Measurements from ENCODE around the gene ATXN2.
"Not testable (repeated sequence)": the region's sequence is repeated elsewhere in the genome, so short reads cannot be mapped to it uniquely, and the experiment has no call there.

The ATXN2 gene

DNA sequence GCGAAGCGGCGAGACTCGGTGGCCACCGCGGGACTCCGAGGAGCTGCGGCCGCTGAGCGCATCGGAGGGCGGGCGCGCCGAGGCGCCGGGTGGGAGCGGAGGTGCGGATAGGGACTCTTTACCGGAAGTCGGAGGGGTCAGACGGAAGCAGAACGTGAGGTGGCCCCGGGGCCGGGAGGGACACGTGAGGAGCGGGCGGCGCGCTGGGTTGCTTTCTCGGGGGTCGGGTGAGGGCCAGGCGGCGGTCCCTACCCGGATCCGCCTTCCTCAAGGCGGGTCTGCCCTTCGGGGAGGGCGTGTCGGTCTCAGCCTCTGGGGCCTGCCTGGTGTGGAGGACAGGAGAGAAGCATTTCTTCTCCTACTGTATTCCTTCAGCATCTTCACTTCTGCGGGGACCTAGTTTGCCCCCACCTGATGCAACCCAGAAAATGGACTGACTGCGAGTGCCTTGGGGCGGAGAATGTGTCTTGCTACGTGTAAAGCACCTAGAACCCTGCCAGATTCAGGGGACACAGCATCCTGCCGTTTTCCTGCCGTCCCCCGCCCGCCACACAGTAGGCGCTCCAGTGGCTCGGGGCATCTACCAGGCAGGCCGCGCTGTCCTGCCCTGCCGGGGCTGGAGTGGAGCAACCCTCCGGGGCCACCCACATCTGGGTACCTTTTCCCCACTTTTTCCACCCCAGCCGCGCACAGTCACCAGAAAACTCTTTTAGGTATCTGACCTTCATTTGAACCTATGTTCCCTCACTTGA is 514 bp upstream of the ATXN2 start:
- peak; percentile 88 for DNase-seq

DNA sequence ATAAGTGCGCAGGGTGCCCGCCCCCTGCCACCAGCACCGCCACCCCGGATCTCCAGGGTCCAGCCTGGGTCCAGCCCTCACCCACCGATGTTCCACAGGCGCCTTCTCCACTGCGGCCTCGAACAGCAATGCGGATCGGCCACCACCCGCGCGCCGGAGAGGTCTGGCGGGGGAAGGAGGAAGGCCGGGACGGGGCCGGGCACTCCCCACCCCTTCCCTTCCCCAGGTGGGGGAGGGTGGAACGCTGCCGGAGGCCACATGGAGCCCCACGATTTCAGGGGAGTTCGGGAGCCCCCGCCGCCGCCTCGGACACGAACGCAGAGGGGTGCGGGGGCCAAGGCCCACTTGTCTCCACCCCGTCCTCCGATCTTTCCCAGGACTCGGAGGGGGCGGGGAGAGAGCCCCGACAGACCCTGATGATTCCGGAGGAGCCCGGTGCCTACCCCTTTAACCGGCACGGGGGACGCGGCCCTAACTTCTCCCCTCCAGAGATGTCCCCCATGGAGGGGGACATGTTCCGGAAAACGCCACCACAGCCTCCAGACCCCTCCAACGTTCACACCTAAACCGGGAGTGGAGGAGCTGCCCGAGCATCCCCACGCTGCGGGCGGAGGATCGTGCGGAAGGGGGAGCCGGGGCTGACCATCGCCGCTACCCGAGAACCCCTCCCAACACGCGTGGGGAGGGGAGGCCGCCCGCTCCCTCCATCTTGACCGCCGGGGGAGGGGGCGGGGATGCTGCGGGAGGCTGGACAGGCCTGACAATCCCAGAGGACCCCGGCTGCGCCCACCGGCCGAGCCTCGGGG is 1.1 kb downstream of the ATXN2 start:
- peak; percentile 19 for DNase-seq

DNA sequence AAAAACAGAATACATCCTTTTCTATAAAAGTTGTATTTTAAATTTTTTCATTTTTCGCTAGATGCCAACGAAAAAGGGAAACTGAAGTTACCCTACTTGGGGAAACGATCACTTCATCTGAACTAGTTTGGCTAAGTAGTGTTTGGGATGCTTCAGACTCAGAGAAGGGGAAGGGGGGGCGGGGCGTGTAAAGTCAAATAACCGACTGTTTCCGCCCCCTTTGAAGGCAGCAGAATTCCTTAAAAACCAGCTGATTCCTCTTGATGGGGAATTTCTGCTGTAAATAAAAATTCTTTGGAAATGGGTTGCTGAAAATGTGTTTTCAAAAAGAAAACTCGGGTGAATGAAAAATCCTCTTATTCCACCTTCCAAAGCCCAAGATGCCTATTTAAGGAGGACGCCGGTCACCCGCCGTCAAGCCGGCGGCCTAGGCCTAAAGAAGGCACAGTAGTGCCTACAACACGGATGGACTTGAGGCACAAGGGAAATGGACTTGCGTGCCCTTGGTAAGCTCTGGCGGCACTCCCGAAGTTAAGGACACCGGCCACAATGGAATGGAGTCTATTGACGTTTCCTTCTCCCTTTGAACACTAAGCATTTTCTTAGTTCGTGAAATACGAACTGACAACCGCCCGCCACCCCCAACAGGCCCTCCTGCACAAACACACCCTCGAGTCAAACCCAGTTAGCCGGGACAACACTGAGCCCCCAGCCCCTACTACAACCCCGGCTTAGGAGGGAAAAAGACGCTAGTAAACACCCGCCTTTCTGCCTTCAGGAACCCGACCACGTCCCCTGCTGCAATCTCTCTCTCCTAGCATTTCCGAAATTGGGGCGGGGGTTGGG is 1.9 kb downstream of the ATXN2 start:
- DNase-seq: peak; percentile 41

DNA sequence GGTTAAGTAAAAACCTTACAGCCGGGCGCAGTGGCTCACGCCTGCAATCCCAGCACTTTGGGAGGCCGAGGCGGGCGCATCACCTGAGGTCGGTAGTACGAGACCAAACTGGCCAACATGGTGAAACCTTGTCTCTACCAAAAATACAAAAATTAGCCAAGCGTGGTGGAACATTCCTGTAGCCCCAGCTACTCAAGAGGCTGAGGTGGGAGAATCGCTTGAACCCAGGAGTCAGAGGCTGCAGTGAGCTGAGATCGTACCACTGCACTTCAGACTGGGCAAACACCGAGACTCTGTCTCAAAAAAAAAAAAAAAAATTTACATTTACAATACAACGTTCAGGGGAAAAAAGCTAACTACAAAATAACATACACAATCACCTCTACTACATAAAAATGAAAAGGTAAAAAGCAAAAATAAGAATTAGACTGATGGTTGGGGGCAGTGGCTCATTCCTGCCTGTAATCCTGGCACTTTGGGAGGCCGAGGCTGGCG is 3.7 kb downstream of the ATXN2 start:
- DNase-seq: not testable (repeated sequence)

DNA sequence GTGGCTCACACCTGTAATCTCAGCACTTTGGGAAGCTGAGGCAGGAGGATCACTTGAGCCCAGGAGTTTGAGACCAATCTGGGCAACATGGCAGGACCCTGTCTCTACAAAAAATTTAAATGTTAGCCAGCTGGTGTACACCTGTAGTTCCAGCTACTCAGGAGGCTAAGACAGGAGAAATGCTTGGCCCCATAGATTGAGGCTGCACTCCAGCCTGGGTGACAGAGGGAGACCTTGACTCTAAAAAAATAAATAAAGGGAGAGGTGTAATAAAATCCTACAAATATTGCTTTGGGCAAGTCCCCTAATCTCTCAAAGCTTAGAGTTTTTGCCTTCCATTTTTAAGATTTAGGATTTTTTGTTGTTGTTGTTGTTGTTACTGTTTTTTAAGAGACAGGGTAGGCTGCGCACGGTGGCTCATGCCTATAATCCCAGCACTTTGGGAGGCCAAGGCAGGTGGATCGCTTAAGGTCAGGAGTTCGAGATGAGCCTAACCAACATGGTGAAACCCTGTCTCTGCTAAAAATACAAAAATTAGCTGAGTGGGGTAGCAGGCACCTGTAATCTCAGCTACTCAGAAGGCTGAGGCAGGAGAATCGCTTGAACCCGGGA is 7.6 kb downstream of the ATXN2 start:
- DNase-seq: not testable (repeated sequence)

DNA sequence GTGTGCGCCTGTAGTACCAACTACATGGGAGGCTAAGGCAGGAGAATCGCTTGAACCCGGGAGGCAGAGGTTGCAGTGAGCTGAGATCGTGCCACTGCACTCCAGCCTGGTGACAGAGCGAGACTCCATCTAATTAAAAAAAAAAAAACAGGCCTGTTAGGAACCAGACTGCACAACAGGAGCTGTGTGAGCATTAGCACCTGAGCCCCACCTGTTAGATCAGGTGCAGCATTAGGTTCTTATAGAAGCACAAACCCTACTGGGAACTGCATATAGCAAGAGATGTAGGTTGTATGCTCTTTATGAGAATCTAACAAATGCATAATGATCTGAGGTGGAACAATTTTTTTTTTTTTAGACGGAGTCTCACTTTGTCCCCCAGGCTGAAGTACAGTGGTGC is 8.6 kb downstream of the ATXN2 start:
- DNase-seq: no peak

DNA sequence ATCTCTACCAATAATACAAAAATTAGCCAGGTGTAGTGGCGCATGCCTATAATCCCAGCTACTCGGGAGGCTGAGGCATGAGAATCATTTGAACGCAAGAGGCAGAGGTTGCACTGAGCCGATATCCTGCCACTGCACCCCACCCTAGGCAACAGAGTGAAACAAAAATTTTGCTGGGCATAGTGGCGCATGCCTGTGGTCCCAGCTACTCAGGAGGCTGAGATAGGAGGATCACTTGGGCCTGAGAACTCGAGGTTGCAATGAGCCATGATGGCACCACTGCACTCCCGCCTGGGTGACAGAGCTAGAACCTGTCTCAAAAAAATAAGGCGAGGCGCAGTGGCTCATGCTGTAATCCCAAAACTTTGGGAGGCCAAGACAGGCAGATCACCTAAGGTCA is 9.5 kb downstream of the ATXN2 start:
- DNase-seq: no peak

DNA sequence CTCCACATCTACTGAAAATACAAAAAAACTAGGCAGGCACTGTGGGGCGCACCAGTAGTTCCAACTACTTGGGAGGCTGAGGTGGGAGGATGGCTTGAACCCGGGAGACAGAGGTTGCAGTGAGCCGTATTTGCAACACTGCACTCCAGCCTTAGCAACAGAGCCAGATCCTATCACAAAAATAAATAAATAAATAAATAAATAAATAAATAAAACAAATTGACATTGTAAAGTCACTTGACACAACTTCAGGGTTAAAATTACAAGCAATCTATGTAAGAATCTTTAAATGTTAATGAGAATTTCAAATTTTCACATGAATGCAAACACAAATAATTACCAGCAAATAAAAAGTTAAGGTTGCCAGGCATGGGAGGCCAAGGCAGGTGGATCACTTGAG is 11.1 kb downstream of the ATXN2 start:
- DNase-seq: no peak

DNA sequence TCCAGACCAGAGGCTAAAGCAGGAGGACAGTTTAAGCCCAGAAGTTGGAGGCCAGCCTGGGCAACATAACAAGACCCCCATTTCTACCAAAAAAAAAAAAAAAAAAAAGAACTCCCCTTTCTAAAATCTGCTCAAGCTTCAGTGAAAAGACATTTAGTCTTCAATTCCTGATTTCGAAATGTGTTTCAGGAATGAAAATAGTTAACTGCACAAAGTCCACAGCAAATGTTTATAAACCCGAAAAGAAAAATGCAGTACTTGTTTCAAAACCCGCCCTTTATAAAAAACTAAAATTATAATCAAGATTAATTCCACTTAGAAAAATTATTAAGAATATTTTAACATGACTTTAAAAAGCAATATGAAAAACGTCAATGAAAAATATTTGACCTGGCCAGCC is 12.1 kb downstream of the ATXN2 start:
- DNase-seq: no peak

DNA sequence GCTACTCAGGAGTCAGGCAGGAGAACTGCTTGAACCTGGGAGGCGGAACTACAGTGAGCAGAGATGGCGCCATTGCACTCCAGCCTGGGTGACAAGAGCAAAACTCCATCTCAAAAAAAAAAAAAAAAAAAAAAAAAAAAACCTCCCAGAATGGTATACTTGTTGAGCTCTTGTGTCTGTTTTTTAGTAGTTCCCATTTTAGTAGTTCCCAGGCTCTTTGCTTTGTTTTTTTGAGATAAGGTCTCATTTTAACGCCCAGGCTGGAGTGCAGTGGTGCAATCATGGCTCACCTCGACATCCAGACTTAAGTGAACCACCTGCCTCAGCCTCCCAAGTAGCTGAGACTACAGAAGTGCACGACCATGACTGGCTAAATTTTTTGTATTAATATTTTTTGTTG is 13.4 kb downstream of the ATXN2 start:
- no peak for DNase-seq

DNA sequence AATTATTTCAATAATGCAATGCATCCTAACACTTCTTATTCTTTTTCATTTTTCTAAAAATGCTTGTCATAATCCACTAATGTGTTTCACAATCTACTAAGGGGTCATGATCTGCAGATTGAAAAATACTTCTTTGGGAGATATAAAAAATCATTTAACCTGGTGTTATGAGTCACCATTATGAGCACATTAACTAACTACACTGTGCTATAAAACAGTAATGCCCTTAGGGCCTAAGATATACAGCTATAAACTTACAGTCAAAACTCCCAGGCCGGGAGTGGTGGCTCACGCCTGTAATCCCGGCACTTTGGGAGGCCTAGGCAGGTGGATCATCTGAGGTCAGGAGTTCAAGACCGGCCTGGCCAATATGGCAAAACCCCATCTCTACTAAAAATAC is 14.2 kb downstream of the ATXN2 start:
- no peak for DNase-seq

DNA sequence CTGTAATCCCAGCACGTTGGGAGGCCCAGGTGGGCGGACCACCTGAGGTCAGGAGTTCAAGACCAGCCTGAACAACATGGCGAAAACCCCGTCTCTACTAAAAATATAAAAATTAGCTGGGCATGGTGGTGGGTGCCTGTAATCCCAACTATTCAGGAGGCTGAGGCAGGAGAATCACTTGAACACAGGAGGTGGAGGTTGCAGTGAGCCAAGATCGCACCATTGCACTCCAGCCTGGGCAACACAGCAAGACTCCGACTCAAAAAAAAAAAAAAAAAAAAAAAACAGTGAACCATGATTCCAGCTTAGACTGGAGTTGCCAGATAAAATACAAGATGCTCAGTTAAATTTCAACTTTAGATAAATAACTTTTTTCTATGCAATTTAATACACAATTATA is 15.6 kb downstream of the ATXN2 start:
- not testable (repeated sequence) for DNase-seq

DNA sequence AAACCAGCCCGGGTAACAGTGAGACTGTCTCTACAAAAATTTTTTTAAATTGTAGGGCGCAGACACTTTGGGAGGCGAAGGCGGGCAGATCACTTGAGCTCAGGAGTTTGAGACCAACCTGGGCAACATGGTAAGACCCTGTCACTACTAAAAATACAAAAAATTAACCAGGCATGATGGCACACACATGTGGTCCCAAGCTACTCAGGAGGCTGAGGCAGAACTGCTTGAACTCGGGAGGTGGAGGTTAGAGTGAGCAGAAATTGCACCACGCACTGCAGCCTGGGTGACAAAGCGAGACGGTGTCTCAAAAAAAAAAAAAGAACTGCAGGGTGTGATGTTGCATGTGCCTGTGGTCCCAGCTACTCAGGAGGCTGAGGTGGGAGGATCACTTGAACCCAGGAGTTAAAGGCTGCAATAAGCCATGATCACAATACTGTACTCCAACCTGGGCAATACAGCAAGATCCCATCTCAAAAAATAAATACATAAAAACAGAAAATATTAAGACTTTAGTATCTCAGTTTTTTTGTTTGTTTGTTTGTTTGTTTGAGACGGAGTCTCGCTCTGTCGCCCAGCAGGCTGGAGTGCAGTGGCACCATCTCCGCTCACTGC is 16.9 kb downstream of the ATXN2 start:
- no peak for DNase-seq

DNA sequence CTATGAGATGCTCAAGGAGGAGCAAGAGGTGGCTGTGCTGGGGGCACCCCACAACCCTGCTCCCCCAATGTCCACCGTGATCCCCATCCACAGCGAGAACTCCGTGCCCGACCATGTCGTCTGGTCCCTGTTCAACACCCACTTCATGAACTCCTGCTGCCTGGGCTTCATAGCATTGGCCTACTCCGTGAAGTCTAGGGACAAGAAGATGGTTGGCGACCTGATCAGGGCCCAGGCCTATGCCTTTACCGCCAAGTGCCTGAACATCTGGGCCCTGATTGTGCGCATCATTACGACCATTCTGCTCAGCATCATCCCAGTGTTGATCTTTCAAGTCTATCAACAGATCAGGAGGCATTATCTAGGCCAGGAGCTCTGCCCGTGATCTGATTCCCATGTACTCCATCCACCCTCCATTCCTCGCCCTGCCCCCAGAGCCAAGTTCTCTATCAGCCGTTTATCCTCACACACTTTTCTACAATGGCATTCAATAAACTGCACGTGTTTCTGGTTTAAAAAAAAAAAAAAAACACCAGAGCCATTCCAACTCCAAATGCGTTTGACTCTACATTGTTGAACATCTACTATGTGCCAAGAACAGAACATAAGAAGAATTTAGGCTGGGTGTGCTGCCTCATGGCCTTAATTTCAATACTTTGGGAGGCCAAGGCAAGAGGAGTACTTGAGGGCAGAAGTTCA is 17.5 kb downstream of the ATXN2 start:
- DNase-seq: no peak

DNA sequence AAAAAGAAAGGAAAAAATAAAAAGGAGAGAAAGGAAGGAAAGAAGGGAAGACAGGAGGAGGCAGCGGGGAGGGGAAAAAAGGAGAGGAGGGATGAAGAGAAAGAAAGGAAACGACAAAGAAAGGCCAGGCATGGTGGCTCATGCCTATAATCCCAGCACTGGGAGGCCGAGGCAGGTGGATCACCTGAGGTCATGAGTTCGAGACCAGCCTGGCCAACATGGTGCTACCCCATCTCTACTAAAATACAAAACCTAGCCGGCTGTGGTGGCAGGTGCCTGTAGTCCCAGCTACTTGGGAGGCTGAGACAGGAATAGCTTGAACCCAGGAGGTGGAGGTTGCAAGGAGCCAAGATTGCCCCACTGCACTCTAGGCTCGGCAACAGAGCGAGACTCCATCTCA is 18.4 kb downstream of the ATXN2 start:
- no peak for DNase-seq

DNA sequence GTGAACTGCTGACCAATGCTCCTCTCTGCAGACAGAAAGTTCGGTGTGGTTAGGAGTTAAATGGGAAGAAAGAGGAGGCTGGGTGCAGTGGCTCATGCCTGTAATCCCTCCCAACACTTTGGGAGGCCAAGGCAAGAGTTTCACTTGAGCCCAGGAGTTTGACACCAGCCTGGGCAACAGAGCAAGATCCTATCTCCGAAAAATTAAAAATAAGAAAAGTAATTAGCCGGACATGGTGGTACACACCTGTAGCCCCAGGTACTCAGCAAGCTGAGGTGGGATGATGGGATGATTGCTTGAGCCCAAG is 19.0 kb downstream of the ATXN2 start:
- DNase-seq: no peak

DNA sequence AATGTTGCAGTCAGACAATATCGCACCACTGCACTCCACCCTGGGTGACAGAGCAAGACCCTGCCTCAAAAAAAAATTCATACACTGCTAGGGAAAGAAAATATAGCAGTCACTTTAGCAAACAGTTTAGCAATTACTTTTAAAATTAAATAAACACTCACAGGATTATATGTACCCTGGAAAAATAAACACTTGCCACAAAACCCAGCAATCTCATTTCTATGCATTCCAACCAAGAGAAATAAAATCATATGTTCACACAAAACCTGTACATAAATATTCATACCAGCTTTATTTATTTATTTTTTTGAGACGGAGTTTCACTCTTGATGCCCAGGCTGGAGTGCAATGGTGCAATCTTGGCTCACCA is 20.2 kb downstream of the ATXN2 start:
- DNase-seq: no peak

DNA sequence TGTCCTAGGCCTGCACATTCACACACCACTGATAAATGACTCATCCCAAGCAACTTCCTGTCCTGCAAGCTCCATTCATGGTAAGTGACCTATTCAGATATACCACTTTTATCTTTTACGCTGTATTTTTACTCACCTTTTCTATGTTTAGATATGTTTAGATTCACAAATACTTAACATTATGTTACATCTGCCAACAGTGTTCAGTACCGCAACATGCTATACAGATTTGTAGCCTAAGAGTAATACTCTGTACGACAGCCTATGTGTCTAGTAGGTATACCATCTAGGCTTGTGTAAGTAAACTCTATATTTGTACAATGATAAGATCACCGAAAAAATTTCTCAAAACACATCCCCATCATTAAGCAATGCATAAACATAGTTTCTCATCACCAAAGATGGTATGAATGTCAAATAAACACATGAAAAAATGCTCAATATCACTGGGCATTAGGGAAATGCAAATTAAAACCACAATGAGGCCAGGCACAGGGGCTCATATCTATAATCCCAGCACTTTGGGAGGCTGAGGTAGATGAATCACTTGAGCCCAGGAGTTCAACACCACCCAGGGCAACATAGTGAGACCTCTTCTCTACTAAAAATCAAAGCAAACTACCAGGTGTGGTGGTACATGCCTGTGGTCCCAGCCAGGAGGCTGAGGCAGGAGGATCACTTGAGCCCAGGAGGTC is 20.7 kb downstream of the ATXN2 start:
- no peak for DNase-seq

DNA sequence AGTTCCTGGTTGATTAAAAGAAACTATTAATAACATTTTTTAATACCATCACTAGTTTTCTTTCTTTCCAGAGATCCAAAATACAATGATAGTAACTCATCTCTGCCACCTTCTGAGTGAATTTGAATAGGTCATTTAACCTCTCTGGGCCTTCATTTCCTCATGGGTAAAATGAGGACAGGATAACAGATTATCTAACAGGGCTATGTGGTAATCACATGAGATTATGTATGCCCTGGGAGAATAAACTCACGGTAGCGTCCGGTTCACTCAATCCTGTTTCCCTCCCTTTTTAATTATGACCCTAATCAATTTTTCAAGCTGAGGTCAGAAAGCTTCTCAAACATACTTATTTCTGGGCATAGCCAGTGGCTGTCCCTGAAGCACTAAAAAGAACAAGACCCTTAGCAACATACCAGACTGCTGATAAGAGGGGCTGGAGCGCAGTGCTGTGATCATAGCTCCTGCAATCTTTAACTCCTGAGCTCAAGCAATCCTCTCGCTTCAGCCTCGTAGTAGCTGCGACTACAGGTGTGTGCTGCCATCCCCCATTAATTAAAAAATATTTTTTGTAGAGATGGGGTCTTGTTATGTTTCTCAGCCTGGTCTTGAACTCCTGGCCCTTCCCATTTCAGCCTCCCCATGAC is 24.2 kb downstream of the ATXN2 start:
- DNase-seq: no peak

DNA sequence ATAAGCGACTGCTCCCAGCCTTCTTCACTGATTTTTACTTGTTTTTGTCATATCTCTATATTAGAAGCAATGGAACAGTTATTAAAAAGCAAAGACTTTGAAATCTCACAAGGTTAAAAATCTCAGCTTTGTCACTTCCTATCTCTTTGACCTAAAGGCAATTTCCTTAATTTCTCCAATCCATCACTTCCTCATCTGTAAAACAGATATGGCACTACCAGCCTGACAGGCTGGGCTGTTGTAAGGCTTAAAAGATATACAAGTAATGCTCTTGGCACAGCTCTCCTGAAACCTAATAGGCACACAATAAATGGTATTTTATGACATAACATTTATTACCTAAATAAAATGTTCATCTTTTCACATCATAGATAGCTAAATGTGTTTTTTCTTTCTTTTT is 25.6 kb downstream of the ATXN2 start:
- DNase-seq: no peak
